NCI-H146 (cell line): ENCODE results near the gene DSE.

Source experiments
- DNase-seq: peaks from one replicate; lab custom pipeline; 2025; lab: John Stamatoyannopoulos, UW

The DSE gene

DNA sequence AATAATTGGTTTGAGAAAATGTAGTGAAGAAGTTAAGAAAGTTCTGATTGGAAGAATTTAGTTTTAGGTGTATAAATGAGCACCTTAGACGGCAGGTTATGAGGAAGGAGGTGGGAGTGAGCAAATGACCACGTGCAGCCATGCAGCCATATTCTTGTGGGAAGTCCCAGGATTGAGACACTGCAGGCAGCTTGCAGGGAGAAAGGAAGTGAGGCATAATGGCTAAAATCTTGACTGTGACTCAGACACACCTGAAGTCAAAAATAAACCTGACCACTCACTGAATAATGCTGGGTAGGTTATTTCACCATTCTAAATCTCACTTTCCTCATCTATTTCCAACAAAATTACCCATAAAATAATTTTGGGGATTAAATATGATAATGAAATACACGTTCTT is 16.6 kb downstream of the DSE start:
- no peak for DNase-seq

DNA sequence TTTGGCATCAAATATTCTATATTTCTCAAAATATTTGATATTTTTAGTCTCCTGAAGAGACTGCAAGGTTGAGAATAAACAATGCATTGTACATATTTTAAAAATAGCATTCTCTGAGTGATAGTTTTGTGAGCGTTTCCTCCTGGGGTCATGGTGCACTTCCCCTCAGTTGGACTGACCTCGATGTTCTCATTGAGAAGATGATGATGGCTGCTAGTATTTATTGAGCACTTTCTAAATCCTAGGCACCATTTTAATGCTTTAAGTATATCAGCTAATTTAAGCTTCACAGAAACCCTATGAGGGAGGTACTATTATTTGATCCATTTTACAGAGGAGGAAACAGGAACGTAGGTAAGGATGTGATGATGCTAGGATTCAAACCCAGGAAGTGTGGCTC is 18.2 kb downstream of the DSE start:
- DNase-seq: no peak

DNA sequence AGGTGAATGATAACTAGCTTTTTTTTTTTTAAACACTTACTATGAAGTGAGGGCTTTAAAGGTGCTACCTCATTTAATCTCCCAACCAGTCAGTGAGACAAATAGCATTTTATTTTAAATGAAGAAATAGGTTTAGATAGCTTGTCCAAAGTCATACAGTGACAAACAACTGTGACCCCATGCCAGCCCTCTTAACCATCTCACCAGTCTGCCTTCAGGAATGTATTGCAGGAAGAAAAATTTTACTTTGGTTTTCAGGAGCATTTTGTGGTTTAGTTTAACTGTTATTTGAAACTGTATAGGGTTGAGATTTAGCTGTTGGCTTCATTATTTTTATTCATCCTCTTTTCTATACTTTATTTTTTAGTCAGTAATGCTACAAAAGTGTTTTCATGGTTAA is 18.6 kb downstream of the DSE start:
- DNase-seq: no peak

DNA sequence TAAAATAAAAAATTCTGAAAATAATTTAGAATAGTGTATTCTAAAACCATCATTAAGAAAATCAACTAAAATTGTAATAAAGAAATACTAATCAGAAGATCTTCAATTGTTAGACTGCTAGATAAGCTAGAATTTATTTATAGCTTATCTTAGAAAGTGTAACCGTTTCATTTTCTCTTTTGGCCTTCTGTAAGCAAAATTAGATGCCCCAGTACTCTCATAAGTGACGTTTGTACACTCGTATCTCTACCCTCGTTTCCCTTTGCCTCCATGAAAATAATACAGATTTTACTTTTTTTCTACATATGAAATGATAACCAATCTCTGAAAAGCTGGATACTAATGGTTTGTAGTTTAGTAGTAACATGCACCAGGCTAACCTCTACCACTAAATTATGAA is 19.8 kb downstream of the DSE start:
- no peak for DNase-seq

DNA sequence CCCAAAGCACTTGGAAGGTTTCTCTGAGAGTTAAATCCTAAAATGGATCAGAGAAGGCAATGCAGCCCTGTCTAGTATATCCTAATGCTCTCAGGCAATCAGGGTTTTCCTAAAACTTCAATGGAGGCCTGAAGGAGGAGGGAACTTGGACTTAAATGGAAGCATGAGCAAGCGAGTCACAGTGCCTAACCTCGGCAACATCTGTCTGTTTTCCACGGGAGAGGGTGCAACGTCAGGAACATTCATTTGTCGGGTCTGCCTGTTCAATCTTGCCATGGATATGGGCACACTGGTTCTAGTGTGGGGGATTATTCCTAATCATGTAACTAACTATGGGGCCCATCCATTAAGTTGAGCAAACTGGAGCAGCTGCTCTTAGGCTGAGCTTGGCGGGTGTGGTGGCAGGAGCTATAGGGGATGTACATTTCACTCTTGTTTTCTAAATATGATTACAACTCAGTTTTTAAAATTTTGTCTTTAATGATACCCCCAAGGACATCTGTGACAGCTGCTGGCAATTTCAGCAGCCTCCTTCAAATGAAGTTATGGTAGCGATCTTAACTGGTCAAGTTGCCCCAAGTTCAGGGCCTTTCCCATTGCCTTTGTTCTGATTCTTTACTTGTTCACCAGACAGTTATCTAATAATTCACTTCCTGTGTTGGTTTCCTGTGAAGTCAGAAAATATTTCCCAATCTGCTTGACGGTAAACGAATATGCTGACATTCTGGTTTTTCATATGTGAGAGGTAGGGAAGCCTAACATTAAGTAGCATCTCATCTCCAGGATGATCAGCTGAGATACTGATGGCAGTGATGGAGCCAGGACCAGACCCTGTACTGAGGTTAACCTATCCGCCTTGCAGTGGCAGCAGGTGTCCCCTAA is 21.6 kb downstream of the DSE start:
- DNase-seq: no peak

DNA sequence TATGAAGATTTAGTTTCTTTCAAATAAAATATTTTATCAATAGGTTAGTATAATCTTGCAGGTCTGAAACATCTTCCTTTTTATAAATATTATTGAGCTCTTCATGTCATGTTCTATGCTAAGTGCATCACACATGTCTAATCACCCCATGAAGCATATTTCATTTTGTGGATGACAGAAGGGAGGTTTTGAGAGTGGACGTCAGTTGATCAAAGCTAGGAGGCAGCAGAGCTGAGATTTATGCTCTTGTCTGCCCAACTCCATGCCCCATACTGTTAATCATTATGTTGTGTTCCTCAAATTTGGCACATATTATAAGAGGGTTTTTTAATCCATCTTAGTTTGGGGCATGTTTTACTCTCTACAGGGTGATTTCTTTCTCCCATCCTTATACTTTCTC is 22.7 kb downstream of the DSE start:
- DNase-seq: no peak

DNA sequence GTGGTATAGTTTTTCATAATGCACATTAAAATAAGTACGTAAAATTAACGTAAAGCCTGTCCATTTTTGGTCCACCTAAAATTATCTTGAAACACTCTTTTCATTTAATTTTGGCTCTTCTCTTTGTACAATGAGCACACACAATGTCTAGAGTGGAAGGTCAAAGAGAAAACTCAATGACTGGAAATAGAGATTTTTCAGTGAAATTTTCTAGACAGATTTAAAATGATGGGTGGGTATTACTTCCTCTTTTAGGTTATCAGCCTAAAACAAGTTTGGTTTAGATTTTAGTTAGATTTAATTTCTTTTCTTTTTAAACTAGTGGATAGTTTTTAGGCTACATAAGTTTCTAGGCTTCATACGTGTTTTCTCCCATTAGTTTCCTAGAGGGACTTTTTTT is 24.9 kb downstream of the DSE start:
- DNase-seq: no peak

DNA sequence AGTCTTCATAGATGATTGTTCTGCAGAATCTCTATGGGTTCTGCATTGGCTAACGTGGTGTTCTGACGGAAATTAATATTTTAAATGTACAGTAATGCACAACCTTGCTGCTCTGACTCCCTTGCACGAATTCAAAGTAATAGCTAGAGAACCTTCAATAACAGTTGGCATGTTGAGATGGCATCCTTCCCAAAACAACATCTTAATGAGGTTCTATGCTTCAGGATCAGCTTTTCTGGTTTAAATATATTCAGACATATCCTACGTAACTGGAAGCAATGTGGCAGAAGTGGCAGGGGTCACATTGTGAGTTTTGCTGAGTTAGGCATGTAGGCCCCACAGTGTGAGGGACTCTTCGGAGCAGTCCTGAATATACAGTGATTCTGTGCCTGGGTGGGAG is 25.7 kb downstream of the DSE start:
- DNase-seq: no peak

DNA sequence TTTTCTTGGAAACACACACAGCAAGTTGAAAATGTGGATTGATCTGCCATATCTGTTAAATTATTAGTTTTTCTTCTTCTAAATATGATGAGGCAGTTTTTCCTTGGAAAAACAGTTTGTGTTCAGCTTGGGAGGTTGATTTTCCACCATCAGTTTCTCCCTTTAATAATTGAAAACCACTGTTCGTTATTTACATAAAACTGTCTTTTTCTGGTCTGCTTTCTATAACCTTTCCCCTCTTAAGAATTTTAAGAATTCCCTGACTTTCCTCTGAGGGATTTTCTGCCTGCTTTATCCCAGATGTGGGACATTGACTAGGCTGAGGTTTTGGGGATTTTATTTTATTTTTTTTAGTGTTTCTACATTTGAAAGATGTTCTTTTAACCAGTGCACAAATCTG is 27.2 kb downstream of the DSE start:
- DNase-seq: no peak

DNA sequence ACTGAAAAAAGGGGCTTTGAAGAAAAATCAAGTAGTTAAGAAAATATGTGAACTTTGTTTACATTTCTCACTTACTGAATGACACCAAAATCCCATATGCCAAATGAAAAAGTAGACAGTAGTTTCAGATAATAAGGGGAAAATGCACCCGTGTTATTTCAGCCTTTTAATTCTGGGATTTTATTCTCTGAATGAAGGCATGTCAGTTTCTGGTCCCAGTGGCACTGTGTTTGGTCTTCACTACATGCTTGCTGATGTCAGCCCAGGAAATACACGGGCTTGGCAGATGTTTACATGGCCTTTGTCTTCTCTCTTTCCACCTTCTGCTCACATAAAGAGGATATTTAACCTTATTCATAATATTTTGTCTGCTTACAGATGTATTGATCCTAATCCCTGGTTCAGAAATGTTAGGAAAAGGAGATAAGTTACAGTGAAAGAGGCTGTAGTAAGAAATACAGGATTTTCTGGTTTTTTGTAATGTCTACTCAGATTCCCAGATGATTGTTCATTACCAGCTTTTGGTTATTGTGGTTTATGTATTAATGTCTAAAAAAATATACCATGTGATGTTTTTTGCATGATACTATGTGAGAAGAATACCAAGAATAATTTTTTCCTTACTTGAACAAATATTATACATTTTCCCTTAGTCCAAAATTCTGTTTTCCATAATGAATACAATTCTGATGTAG is 27.7 kb downstream of the DSE start:
- DNase-seq: no peak

DNA sequence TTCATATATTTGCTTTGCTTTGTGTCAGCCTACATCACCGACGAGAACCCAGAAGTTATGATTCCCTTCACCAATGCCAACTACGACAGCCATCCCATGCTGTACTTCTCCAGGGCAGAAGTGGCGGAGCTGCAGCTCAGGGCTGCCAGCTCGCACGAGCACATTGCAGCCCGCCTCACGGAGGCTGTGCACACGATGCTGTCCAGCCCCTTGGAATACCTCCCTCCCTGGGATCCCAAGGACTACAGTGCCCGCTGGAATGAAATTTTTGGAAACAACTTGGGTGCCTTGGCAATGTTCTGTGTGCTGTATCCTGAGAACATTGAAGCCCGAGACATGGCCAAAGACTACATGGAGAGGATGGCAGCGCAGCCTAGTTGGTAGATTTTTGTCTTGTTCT is 28.5 kb downstream of the DSE start:
- DNase-seq: no peak

DNA sequence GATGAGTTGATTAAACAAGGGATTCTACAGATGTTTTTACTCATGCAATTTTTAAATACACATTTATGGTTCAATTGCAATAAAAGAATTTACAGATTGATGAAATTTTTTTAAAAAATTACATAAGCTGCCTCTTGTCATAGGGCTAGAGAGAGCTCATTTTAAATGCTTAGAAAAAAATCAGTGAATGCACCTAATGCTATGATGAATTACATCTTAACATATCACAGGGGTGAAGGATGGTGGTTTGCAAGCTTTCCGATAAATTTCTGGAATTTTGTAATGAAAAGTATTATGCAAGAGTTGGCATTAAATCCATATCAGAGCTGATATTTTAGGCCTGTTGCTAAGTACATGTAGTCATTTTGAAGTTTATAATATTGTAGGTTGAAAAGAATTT is 29.6 kb downstream of the DSE start:
- DNase-seq: no peak

DNA sequence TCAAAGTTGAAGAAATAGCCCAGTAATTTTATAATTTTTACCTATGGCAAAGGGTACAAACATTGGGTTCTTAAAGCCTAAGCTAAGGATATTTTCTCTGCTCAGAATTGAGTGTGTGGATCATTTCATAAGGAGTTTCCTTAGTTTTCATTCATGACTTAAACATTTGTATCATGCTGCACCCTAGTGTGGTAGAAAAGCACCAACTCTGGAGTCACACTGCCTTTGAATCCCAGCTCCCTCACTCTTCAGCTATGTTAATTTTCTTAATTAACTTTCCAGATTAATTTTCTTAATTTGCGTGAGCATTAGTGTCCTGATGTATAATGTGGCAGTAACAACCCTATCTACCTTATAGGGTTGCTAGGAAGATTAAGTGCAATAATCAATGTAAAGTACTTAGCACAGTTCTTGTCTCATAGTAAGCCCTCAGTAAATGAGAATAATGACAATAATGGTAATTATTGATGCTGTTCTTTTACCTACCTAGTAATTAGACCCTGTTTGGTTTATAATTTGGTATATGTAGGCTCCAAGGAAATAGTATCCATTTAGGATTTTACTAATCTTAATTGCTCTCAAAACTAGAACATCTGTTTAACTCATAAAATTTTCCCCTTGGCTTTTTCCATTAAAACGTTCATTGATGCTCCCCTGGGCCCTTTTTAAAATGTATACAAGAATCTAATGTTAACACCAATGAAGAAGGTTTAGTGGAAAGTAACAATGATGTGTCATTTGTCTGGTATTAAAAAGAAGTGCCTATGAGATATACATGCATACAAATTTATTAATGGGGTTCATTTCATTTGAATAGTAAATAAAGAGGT is 31.6 kb downstream of the DSE start:
- no peak for DNase-seq

DNA sequence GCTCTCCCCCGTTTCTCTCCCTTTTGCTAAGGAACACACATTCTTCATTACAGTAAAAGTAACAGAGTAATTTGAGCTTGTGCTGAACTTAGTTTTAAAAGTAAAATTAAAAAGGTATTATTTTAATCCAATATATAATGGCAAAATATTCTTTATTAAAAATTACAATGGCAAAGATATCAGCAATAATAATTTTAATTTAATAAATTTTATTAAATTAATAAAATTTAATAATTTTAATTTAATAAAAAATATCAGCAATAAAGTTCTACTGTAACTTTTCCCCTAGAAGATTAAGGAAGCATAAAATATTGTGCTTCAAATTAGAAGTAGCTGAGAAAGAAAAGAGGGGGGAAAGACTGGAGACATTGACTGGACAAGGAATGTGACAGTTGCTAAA is 32.5 kb downstream of the DSE start:
- no peak for DNase-seq

DNA sequence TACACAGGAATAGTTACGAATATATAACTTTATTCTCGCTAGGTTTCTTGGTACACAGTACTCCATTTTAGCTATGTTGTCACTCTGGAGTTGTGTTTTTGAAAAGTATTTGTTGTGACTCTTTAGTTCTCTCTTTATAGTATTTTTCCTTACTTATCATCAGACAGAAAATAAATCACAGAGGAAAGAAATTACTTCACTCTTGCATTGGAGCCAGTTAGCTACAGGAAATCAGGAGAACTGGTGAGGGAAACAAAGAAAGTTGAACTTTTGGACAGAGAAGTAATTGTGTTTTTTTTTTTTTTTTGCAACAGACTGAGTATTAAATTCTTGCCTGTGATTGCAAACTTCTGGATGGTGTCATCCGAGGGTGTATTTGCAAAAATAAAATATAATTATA is 33.9 kb downstream of the DSE start:
- DNase-seq: no peak

DNA sequence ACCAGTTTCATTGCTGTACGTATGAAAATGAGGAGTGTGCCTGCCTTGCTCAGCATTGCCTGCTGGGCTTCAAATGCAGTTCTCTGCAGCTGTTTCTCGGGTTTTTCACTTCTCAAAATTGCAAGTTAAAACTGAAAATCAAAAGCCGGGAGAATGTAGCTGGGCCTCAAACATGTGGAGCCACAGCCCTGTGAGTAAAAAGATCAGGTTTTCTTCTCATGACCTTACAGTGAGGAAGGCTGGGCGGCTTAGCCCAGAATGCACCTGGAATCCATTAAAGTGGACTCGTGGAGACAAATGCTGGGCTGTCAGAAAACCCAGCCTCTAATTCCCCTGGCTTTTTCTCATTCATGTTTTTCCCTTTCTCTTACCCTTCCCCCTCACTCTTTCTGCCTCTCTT is 34.4 kb downstream of the DSE start:
- DNase-seq: no peak

DNA sequence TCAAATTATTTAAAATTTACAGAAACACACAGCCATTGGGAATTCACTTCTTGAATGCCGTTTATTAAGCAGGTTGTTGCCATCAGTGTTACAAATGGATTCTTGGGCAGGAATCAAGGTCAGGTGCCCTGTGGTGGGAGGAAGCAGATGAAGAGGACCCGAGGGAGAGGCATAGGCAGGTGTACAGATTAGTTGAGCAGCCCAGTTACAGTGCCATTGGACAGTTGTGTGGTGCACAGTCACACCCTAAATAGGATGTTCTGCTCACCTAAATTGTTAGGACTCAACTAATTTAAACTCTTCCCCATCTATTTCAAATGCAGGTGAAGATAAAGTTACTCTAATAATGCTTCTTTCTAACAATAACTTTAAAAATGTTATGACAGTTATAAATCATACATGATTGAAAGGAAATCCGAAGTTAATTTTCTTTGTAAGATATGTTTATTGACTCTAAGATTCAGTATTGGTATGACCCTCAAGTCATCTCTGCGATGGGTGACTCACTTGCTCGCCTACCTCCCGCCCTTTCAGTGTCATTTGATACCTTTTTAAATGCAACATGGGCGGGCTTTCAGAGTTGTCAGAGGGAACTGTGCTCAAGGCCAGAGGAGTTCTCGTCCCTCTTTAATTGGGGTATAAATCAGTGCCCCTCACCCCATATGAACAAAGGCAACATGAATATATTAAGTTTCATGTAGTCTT is 35.1 kb downstream of the DSE start:
- DNase-seq: no peak

DNA sequence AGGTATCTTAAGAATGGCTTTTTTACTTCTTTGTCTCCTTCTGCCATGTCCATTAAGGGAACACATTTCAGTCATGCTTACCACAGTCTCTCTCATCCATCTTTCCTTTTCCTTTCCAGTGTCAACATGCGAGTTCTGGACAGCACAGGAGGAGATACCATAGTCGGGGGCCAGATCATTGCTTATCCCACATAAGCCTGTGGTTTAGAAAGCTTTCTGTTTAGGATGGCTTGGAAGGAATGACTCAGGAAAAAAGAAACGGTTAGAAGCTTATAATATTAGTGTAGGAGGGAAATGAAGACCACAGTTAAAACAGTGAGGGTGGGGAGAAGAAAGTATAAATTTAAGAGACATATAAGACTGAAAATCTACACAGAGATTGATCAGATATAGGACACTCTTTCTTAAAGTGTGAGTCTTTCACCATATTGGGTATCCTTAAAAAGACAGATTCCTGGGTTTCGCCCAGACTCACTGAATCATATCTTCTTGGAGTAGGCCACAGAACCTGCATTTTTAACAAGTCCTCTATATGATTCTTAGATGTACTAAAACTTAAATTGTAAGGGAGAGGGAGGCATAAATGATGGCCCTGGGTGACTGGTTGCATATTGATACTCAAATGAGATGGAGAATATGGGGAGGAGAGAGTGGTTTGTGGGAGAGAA is 36.1 kb downstream of the DSE start:
- DNase-seq: no peak

DNA sequence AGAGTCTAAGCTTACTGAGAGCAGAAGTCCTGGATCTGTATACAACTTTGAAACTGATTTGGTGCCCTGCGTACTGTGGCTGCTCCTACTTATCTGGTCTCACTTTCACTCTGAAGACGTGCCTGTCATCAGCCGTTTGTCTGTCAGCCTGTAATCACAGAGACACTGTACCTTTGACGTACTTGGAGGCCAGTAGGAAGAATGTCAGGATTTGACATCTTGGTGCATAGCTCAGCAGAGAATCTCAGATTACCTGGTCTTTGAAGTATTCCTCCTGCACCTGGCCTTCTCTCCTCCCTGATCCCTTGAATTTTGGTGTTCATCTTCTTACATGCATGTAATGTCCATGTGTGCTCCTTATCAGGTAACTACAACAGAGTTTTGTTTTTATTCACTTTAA is 37.7 kb downstream of the DSE start:
- no peak for DNase-seq

DNA sequence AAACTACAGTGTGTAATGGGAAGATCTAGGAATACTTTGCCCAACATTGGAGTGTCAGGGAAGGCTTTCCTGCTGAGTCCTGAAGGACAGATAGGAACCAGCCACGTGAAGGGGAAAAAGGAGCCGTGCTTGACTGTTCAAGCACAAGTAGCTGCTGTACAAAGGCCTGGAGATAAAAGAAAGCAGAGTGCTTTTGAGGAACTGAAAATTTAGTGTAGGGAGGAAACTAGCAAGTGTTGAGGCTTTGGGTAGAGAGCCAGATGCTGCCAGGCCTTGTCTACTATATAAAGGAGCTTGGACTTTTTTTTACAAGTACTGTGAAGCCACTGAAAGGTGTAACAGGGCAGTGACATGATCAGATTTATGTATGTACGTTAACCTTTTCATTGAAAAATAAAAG is 39.0 kb downstream of the DSE start:
- DNase-seq: no peak

DNA sequence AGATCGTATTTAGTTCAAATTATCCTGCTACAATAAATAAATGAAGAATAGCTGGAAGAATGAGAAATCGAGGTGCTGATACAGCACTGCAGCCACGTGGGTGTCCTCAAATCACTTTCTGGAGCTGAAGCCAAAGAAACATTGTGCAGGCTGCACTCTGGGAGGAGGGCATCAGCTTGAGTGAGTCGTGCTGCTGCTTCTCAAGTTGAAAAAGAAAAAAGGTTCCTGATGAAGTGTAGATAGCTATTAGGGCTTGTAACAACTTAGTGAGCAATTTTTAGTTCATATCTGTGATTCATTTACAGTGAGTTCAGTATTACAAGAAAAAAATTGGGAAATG is 40.5 kb downstream of the DSE start:
- DNase-seq: no peak

DNA sequence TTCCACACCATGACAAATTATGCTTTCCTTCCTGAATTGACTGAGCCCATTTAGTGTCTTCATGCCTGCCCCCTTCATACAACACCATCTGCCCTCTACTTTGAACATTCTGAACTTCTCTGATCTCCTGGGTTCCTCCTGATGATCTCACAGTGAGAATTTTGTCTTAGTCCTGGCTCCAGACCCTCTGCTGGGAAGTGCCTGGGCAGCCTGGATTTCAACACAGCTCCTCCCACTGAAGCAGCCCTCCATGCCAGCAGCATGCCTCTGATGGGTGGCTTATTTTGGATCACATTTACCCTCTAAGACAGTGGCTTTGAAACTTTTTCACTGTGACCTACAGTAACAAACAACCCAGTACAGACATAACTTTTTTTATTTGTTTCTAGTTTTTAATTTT is 41.5 kb downstream of the DSE start:
- no peak for DNase-seq
